Measurements from ENCODE around the gene LHFPL6. TPM values are rescaled to one million over a fixed set of nuclear protein-coding genes. Genes with fewer than 3 reads are reported as not detected.

LHFPL6 gene
- under 1 TPM; 0.60 to 0.74 TPM for total RNA-seq

DNA sequence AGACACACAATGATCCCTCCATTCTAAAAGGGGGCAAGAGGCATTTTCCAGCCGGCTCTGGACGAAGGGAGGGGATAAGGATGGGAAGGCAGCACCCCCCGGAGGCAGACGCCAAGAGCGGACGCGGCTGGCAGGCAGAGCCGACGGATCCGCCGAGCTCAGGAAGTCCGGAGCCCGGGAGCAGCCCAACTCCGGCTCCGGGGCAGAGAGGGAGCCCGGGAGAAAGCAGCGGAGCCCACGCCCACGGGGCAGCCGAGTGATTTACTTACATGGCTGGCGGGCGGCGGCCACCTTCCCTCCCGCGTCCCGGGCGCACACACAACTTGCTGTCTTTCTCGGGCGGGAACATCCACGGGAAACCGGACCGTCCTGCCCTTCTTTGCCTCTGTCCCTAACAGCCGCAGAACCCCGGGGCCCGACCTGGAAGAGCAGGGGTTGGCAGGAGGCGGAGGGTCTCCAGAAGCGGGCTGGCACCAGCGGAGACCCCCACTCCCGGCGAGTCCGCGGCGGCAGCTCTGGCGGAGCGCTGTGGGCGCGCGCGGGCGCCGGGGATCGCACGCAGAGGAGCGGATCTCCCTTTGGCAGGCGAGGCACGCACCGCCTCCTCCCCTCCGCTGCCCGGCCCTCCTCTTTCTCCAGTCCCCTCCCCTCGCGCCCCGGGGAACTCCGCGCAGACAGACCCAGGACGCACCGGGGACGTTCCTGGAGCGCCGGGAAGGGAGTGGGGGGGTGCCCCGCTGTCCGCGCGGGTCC lies at the start of gene LHFPL6:
LHFPL6 (minus strand) TSS at position 580 of the 753 bp plus-strand sequence.
- H3K9me3 Mint-ChIP-seq: no peaks in the 10 kb centered on the region
- TF ChIP-seq, protein P1, sequence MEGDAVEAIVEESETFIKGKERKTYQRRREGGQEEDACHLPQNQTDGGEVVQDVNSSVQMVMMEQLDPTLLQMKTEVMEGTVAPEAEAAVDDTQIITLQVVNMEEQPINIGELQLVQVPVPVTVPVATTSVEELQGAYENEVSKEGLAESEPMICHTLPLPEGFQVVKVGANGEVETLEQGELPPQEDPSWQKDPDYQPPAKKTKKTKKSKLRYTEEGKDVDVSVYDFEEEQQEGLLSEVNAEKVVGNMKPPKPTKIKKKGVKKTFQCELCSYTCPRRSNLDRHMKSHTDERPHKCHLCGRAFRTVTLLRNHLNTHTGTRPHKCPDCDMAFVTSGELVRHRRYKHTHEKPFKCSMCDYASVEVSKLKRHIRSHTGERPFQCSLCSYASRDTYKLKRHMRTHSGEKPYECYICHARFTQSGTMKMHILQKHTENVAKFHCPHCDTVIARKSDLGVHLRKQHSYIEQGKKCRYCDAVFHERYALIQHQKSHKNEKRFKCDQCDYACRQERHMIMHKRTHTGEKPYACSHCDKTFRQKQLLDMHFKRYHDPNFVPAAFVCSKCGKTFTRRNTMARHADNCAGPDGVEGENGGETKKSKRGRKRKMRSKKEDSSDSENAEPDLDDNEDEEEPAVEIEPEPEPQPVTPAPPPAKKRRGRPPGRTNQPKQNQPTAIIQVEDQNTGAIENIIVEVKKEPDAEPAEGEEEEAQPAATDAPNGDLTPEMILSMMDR (IDR thresholded peaks at IDR 0.05): no peak
- H3K27ac Mint-ChIP-seq: peak within 1 kb of the TSS; percentile 20
- ChIA-PET POLR2A (no interaction called here), CTCF (interaction anchor here (1.0 to 5.5 kb wide), 3 partner anchors 9 to 13 kb away, joined by 3 to 31 read pairs (median 18); no protein-coding TSS in a partner anchor)
- DNase-seq (peak; percentile 77), ATAC-seq (peak; percentile 97)
- intact Hi-C loops (cut with micrococcal nuclease): no loop called here
- peaks cover 46% of the 10 kb centered on the region for H3K27me3 Mint-ChIP-seq
- H3K36me3 Mint-ChIP-seq (ENCODE audit: low read depth): no peaks in the 10 kb centered on the region
- peak within 1 kb of the TSS; percentile 70 for H3K4me3 Mint-ChIP-seq
- peaks cover 9% of the 10 kb centered on the region for H3K4me1 Mint-ChIP-seq (ENCODE audit: low read depth)

DNA sequence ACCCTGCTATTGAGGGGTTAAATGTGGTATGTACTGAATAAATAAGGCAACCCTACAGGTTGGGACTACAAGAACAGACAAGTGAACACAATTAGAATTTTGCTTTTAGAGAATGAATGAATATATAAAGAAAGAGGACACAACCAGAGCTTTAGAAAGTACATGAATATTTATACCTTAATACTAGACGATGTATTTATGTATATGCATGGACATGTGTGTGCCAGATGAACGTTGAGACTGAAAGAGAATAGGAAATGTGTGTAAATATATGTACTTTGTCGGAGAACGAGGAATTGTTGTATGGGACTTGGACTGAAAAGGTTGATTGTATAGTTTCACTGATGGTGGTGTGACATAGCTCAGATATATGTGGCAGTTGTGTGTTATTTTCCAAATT lies 43.1 kb upstream of the LHFPL6 start:
- intact Hi-C loops (cut with micrococcal nuclease): no loop called here
- TF ChIP-seq, protein P1 (IDR thresholded peaks at IDR 0.05): no peak
- CTCF ChIA-PET: interaction anchor here (1.4 kb wide), 1 partner anchor 34 kb away, joined by 5 read pairs; no protein-coding TSS in a partner anchor
- Mint-ChIP-seq H3K4me3 (no peak overlapping the region), H3K27ac (no peak overlapping the region), H3K9me3 (no peaks in the 10 kb centered on the region), H3K4me1 (ENCODE audit: low read depth) (no peaks in the 10 kb centered on the region), H3K36me3 (ENCODE audit: low read depth) (no peaks in the 10 kb centered on the region), H3K27me3 (peaks cover 6% of the 10 kb centered on the region)
- ATAC-seq (no peak), DNase-seq (no peak)
- POLR2A ChIA-PET: no interaction called here

- intact Hi-C loops (cut with micrococcal nuclease): no loop called here
- Mint-ChIP-seq H3K27me3 (peaks cover 20% of the 10 kb centered on the region), H3K4me1 (ENCODE audit: low read depth) (no peaks in the 10 kb centered on the region), H3K27ac (no peak overlapping the region), H3K36me3 (ENCODE audit: low read depth) (no peaks in the 10 kb centered on the region), H3K4me3 (no peak overlapping the region), H3K9me3 (peaks cover 2% of the 10 kb centered on the region)
- POLR2A ChIA-PET: no interaction called here
- no peak for DNase-seq
- TF ChIP-seq, protein P1 (IDR thresholded peaks at IDR 0.05): no peak
- no peak for ATAC-seq
- CTCF ChIA-PET: interaction anchor here (1.2 kb wide), 1 partner anchor 26 kb away, joined by 3 read pairs; no protein-coding TSS in a partner anchor
These were observed 38.7 kb upstream of the LHFPL6 start for GRCh38 chr13:39641645-39642044.

GRCh38 chr13:39637890-39638289 lies 34.9 kb upstream of the LHFPL6 start:
- DNase-seq (no peak), ATAC-seq (no peak)
- no peaks in the 10 kb centered on the region for H3K36me3 Mint-ChIP-seq (ENCODE audit: low read depth)
- H3K4me3 Mint-ChIP-seq: no peak overlapping the region
- H3K27ac Mint-ChIP-seq: no peak overlapping the region
- no peaks in the 10 kb centered on the region for H3K4me1 Mint-ChIP-seq (ENCODE audit: low read depth)
- H3K27me3 Mint-ChIP-seq: peaks cover 24% of the 10 kb centered on the region
- intact Hi-C loops (cut with micrococcal nuclease): no loop called here
- POLR2A ChIA-PET: no interaction called here
- H3K9me3 Mint-ChIP-seq: peaks cover 2% of the 10 kb centered on the region
- TF ChIP-seq, protein P1 (IDR thresholded peaks at IDR 0.05): no peak
- CTCF ChIA-PET: no interaction called here

GRCh38 chr13:39635564-39635963 lies 32.6 kb upstream of the LHFPL6 start:
- DNase-seq: no peak
- Mint-ChIP-seq H3K27me3 (peaks cover 24% of the 10 kb centered on the region), H3K27ac (no peak overlapping the region), H3K4me1 (ENCODE audit: low read depth) (no peaks in the 10 kb centered on the region), H3K9me3 (peaks cover 15% of the 10 kb centered on the region), H3K4me3 (no peak overlapping the region), H3K36me3 (ENCODE audit: low read depth) (peaks cover 2% of the 10 kb centered on the region)
- intact Hi-C loops (cut with micrococcal nuclease): no loop called here
- POLR2A ChIA-PET: no interaction called here
- TF ChIP-seq, protein P1 (IDR thresholded peaks at IDR 0.05): no peak
- CTCF ChIA-PET: interaction anchor here (1.3 kb wide), 1 partner anchor 23 kb away, joined by 8 read pairs; no protein-coding TSS in a partner anchor
- no peak for ATAC-seq

All from activated CD8-positive, alpha-beta T cell treated with anti-CD3 and anti-CD28 coated beads for 36 hours (primary cell).